Stomach (tissue), 4 donors: ENCODE data around the gene KYNU.

ENCODE experiments used
- EP300 ChIP-seq: sonication (generic); formaldehyde crosslinking; IDR thresholded peaks from one replicate; pipeline ENCODE4 v1.6.1; 2017; ENCODE audit warnings: antibody characterized with exemption
- POLR2A ChIP-seq, 4 donors: fragments of 450-650 bp; IDR thresholded peaks; one replicate each; pipeline ENCODE4 v1.6.1; 2016; ENCODE audit warnings: antibody characterized with exemption in 4 of 4, control low read depth in 2 of 4, mild to moderate bottlenecking in 1 of 4, moderate library complexity in 1 of 4
- POLR2AphosphoS5 ChIP-seq, 3 donors: sonication (generic); formaldehyde crosslinking; IDR thresholded peaks; one replicate each; pipeline ENCODE4 v1.6.1; 2016; ENCODE audit warnings: antibody characterized with exemption in 3 of 3
- TF ChIP-seq, protein P1 (sequence below), 7 experiments: fragments of 450-650 bp in 4 of 7; fragments of 200-600 bp in 3 of 7; sonication (generic) in 3 of 7; IDR thresholded peaks; one replicate each; pipeline ENCODE4 v1.5.1; 2016 to 2019; ENCODE audit warnings: antibody characterized with exemption in 7 of 7, control low read depth in 2 of 7, mild to moderate bottlenecking in 1 of 7

DNA sequence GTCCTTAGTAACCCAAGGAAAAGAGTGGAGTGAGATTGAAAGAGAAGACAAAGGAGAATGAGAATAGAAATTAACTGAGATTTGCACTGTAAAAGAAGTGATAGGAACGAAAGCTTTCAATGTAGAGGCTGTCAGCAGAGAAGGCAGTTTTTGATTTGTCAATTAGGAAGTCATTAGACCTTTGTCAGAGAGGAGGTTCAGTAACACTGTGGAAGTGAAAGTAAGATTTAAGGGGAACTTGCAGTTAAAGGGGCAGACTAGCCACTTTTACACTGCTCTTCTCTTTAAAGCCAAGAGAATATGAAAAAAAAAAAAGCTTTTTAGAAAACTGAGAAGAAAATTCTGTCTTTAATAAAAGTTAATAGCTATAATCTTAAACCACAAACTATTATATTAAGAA is 11.5 kb upstream of the KYNU start:
- TF ChIP-seq, protein P1, sequence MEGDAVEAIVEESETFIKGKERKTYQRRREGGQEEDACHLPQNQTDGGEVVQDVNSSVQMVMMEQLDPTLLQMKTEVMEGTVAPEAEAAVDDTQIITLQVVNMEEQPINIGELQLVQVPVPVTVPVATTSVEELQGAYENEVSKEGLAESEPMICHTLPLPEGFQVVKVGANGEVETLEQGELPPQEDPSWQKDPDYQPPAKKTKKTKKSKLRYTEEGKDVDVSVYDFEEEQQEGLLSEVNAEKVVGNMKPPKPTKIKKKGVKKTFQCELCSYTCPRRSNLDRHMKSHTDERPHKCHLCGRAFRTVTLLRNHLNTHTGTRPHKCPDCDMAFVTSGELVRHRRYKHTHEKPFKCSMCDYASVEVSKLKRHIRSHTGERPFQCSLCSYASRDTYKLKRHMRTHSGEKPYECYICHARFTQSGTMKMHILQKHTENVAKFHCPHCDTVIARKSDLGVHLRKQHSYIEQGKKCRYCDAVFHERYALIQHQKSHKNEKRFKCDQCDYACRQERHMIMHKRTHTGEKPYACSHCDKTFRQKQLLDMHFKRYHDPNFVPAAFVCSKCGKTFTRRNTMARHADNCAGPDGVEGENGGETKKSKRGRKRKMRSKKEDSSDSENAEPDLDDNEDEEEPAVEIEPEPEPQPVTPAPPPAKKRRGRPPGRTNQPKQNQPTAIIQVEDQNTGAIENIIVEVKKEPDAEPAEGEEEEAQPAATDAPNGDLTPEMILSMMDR (IDR thresholded peaks at IDR 0.05), result no peak
- TF ChIP-seq POLR2A (IDR thresholded peaks at IDR 0.05), result no peak
- no peak for TF ChIP-seq EP300
- no peak for TF ChIP-seq POLR2AphosphoS5 (IDR thresholded peaks at IDR 0.05)
